GM23338 (cell line): Measurements from ENCODE around the gene PPP2R5C. TPM values are rescaled to one million over a fixed set of nuclear protein-coding genes. Genes with fewer than 3 reads are reported as not detected.

Source experiments
- ATAC-seq: fragments of 200-7000 bp; cut with Tn5 transposase; 3 replicates; pipeline ENCODE4 v1.9.1; 2020
- DNase-seq: peaks from one replicate; pipeline ENCODE4 v3.0.0-alpha.2; 2015; ENCODE audit warnings: low spot score
- H2AFZ ChIP-seq: fragments of 200-600 bp; sonication (generic); 2 replicates; pipeline ENCODE4 v1.8.0; 2016; ENCODE audit warnings: antibody characterized with exemption, mild to moderate bottlenecking, moderate library complexity
- H3F3A ChIP-seq: fragments of 200-600 bp; sonication (generic); replicated peaks from 2 replicates; pipeline ENCODE4 v1.8.0; 2017; ENCODE audit warnings: antibody characterized with exemption, mixed run types, low read depth
- H3K27ac ChIP-seq: fragments of 200-600 bp; sonication (generic); 2 replicates; pipeline ENCODE4 v1.6.1; 2016; ENCODE audit warnings: low read depth
- H3K27me3 ChIP-seq: fragments of 200-600 bp; sonication (generic); 2 replicates; pipeline ENCODE4 v1.8.0; 2016; ENCODE audit warnings: mild to moderate bottlenecking, mixed run types, moderate library complexity; ENCODE audit not compliant: insufficient read depth
- H3K36me3 ChIP-seq: fragments of 200-600 bp; sonication (generic); 2 replicates; pipeline ENCODE4 v1.8.0; 2016; ENCODE audit warnings: mild to moderate bottlenecking; ENCODE audit not compliant: insufficient read depth
- H3K4me1 ChIP-seq: fragments of 200-600 bp; sonication (generic); 2 replicates; pipeline ENCODE4 v1.8.0; 2016; ENCODE audit warnings: mild to moderate bottlenecking, moderate library complexity; ENCODE audit not compliant: insufficient read depth
- H3K4me2 ChIP-seq: fragments of 200-600 bp; sonication (generic); 2 replicates; pipeline ENCODE4 v1.7.1; 2017; ENCODE audit warnings: mixed run types
- H3K4me3 ChIP-seq: fragments of 200-600 bp; sonication (generic); 2 replicates; pipeline ENCODE4 v1.6.1; 2016; ENCODE audit warnings: mixed run types
- H3K79me2 ChIP-seq: fragments of 200-600 bp; sonication (generic); replicated peaks from 2 replicates; pipeline ENCODE4 v1.8.0; 2017; ENCODE audit warnings: mild to moderate bottlenecking; ENCODE audit not compliant: insufficient read depth
- H3K9me2 ChIP-seq: fragments of 200-600 bp; sonication (generic); 2 replicates; pipeline ENCODE4 v1.8.0; 2017; ENCODE audit not compliant: insufficient read depth
- H4K20me1 ChIP-seq: fragments of 200-600 bp; sonication (generic); replicated peaks from 2 replicates; pipeline ENCODE4 v1.8.0; 2017; ENCODE audit warnings: mild to moderate bottlenecking; ENCODE audit not compliant: insufficient read depth
- H3K27ac Mint-ChIP-seq: 2 replicates; pipeline ENCODE4 v1.8.0; 2020; ENCODE audit warnings: inconsistent platforms, mild to moderate bottlenecking, moderate library complexity, mixed read lengths
- H3K27me3 Mint-ChIP-seq: 3 replicates; pipeline ENCODE4 v1.8.0; 2022; ENCODE audit warnings: low read depth, mild to moderate bottlenecking, moderate library complexity, mixed read lengths, inconsistent platforms; ENCODE audit not compliant: insufficient read depth, poor library complexity
- H3K36me3 Mint-ChIP-seq: 3 replicates; pipeline ENCODE4 v1.8.0; 2021; ENCODE audit warnings: low read depth, mild to moderate bottlenecking, inconsistent platforms, moderate library complexity, mixed read lengths
- H3K4me1 Mint-ChIP-seq: 3 replicates; pipeline ENCODE4 v1.8.0; 2020; ENCODE audit warnings: mild to moderate bottlenecking, inconsistent platforms, mixed read lengths
- H3K4me3 Mint-ChIP-seq: 3 replicates; pipeline ENCODE4 v1.8.0; 2021; ENCODE audit warnings: moderate library complexity, mild to moderate bottlenecking, inconsistent platforms, mixed read lengths
- H3K9me3 Mint-ChIP-seq: 3 replicates; pipeline ENCODE4 v1.8.0; 2020; ENCODE audit warnings: moderate library complexity, mild to moderate bottlenecking, inconsistent platforms, mixed read lengths
- CREB1 ChIP-seq: fragments of 250-450 bp; sonication (Bioruptor Pico); IDR thresholded peaks from 2 replicates; pipeline ENCODE4 v1.5.0; 2020; ENCODE audit warnings: low read depth, mild to moderate bottlenecking, moderate library complexity
- CTCF ChIP-seq, 2 experiments: fragments of 200-600 bp in 1 of 2; sonication (generic) in 1 of 2; conservative IDR thresholded peaks; 2 replicates each; pipeline versions ENCODE4 v1.5.1 to v1.6.1; 2016 to 2017; ENCODE audit warnings: antibody characterized with exemption in 2 of 2, low read depth in 2 of 2, mild to moderate bottlenecking in 2 of 2, moderate library complexity in 1 of 2
- ETS1 ChIP-seq: IDR thresholded peaks from 2 replicates; pipeline ENCODE4 v1.6.1; 2016; ENCODE audit warnings: antibody characterized with exemption
- EZH2 ChIP-seq: fragments of 200-600 bp; sonication (generic); IDR thresholded peaks from one replicate; pipeline ENCODE4 v1.8.0; 2017; ENCODE audit warnings: antibody characterized with exemption, mild to moderate bottlenecking, low read depth; ENCODE audit not compliant: unreplicated experiment
- EZH2phosphoT487 ChIP-seq: fragments of 200-600 bp; sonication (generic); IDR thresholded peaks from one replicate; pipeline ENCODE4 v1.8.1; 2018; ENCODE audit warnings: antibody characterized with exemption; ENCODE audit not compliant: unreplicated experiment
- JUNB ChIP-seq: IDR thresholded peaks from one replicate; pipeline ENCODE4 v1.6.1; 2016; ENCODE audit warnings: antibody characterized with exemption; ENCODE audit not compliant: unreplicated experiment
- NANOG ChIP-seq: IDR thresholded peaks from 2 replicates; pipeline ENCODE4 v1.6.1; 2016; ENCODE audit warnings: antibody characterized with exemption, borderline replicate concordance
- POLR2AphosphoS5 ChIP-seq: IDR thresholded peaks from 2 replicates; pipeline ENCODE4 v1.6.1; 2016; ENCODE audit warnings: antibody characterized with exemption, low read depth
- REST ChIP-seq: IDR thresholded peaks from one replicate; pipeline ENCODE4 v1.6.1; 2018; ENCODE audit warnings: antibody characterized with exemption; ENCODE audit not compliant: unreplicated experiment
- STAT1 ChIP-seq: IDR thresholded peaks from one replicate; pipeline ENCODE4 v1.6.1; 2016; ENCODE audit warnings: antibody characterized with exemption; ENCODE audit not compliant: unreplicated experiment
- ZNF114 ChIP-seq: fragments of 250-450 bp; sonication (Bioruptor Pico); IDR thresholded peaks from 2 replicates; pipeline ENCODE4 v1.5.0; 2020; ENCODE audit warnings: mild to moderate bottlenecking, moderate library complexity
- ZNF331 ChIP-seq: fragments of 250-450 bp; sonication (Bioruptor Pico); IDR thresholded peaks from 2 replicates; pipeline ENCODE4 v1.5.0; 2020; ENCODE audit warnings: low read depth, mild to moderate bottlenecking, moderate library complexity
- ZNF462 ChIP-seq: fragments of 250-450 bp; sonication (Bioruptor Pico); IDR thresholded peaks from 2 replicates; pipeline ENCODE4 v1.5.0; 2020; ENCODE audit warnings: mild to moderate bottlenecking, moderate library complexity
- polyA plus RNA-seq: library from polyadenylated mRNA; unstranded; fragments of >200 nt; fragmentation: Nextera tagmentation; extraction: Ambion mirVana; gene quantifications from 2 replicates; pipeline ENCODE4 v1.2.1, GENCODE V29; 2016
- total RNA-seq: library from RNA; depleted of rRNA; stranded (reverse); fragments of >200 nt; shearing (Covaris generic); gene quantifications from 2 replicates; pipeline ENCODE4 v1.2.3, GENCODE V29; 2014

The PPP2R5C gene
- total and polyA plus RNA-seq, 2 experiments from 2014 or later = 75.4 to 79.7 TPM

- peaks cover 79% of the 10 kb centered on the region for H3K79me2 ChIP-seq
- no peak for ATAC-seq
These were observed 87.6 kb downstream of the PPP2R5C start for GRCh38 chr14:101849125-101849524.

More at GRCh38 chr14:101849125-101849524, 87.6 kb downstream of the PPP2R5C start:
- Histone ChIP-seq H4K20me1 (peaks cover 45% of the 10 kb centered on the region), H3K4me3 (no peak overlapping the region), H3K9me2 (no peaks in the 10 kb centered on the region), H3K27me3 (no peaks in the 10 kb centered on the region), H3K4me1 (peaks cover 15% of the 10 kb centered on the region; the same call in 1 of the 2 replicates), H3K27ac (no peak overlapping the region), H3F3A (no peaks in the 10 kb centered on the region), H3K36me3 (no peaks in the 10 kb centered on the region), H3K4me2 (no peak overlapping the region), H2AFZ (no peak overlapping the region)
- peaks cover 2% of the 10 kb centered on the region for H3K27me3 Mint-ChIP-seq
- H3K36me3 Mint-ChIP-seq = no peaks in the 10 kb centered on the region
- no peak for TF ChIP-seq CTCF (conservative IDR thresholded peaks at IDR 0.05; ENCODE audit: low read depth in 2 of 2)
- no peak for TF ChIP-seq EZH2
- no peak for TF ChIP-seq ZNF114 (CRISPR knock-in tag)
- no peak for TF ChIP-seq ZNF462
- no peak for TF ChIP-seq REST
- no peak for TF ChIP-seq EZH2phosphoT487
- no peak for TF ChIP-seq NANOG
- TF ChIP-seq STAT1 = no peak
- TF ChIP-seq ETS1 = no peak
- TF ChIP-seq CREB1 (CRISPR knock-in tag) = no peak
- no peak for TF ChIP-seq POLR2AphosphoS5
- TF ChIP-seq ZNF331 (CRISPR knock-in tag) = no peak
- no peak for TF ChIP-seq JUNB
- H3K4me3 Mint-ChIP-seq = no peak overlapping the region
- H3K27ac Mint-ChIP-seq = no peak overlapping the region
- H3K9me3 Mint-ChIP-seq = no peaks in the 10 kb centered on the region
- H3K4me1 Mint-ChIP-seq = peaks cover 19% of the 10 kb centered on the region
- no peak for DNase-seq
